HepG2 (cell line): Measurements from ENCODE around the gene MAGED1.

Experiments used
- JUND ChIP-seq: sonication (generic); formaldehyde crosslinking; IDR thresholded peaks from 2 replicates; pipeline ENCODE4 v1.8.0; 2022; ENCODE audit warnings: mild to moderate bottlenecking, missing genetic modification reagents
- POLR2AphosphoS5 ChIP-seq: IDR thresholded peaks from 2 replicates; pipeline ENCODE4 v1.6.1; 2012; ENCODE audit warnings: low read depth, low read length
- TP53 ChIP-seq: sonication (generic); formaldehyde crosslinking; conservative IDR thresholded peaks from 2 replicates; pipeline ENCODE4 v1.4.0; 2020; ENCODE audit warnings: missing genetic modification reagents
- TF ChIP-seq, protein P1 (sequence below): IDR thresholded peaks from 2 replicates; pipeline ENCODE4 v1.6.1; 2016

DNA sequence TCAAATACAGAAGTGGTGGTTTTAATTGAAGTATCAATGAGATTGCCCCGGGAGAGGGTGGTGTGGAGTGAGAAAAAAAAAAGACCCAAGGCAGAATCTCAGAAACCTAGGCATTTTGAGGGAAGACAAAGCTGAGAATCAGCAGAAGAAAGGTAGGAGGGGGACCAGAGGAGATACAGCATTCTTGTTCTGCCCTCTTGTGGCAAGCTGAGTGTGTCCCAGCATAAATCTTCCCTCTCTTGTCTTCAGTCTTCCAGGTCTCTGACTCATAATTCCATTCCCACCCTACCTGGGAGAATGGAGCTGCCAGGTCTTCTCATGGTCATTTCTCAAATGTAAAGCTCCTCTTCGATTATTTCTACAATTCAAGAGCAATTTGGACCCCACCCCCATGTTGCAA lies 32.7 kb upstream of the MAGED1 start:
- no peak for TF ChIP-seq POLR2AphosphoS5
- TF ChIP-seq TP53 (CRISPR knock-in tag): no peak
- TF ChIP-seq, protein P1, sequence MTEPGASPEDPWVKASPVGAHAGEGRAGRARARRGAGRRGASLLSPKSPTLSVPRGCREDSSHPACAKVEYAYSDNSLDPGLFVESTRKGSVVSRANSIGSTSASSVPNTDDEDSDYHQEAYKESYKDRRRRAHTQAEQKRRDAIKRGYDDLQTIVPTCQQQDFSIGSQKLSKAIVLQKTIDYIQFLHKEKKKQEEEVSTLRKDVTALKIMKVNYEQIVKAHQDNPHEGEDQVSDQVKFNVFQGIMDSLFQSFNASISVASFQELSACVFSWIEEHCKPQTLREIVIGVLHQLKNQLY: no peak
- TF ChIP-seq JUND (CRISPR knock-in tag): no peak
